ENCODE results near the gene ANTXR1. TPM values are rescaled to one million over a fixed set of nuclear protein-coding genes. Genes with fewer than 3 reads are reported as not detected.
A peak's percentile ranks its signal among the peaks of the same experiment; 100 is the strongest.

ANTXR1 gene
- total and polyA plus RNA-seq, 11 donors: 5.8 to 75.2 (median 23.3) TPM

DNA sequence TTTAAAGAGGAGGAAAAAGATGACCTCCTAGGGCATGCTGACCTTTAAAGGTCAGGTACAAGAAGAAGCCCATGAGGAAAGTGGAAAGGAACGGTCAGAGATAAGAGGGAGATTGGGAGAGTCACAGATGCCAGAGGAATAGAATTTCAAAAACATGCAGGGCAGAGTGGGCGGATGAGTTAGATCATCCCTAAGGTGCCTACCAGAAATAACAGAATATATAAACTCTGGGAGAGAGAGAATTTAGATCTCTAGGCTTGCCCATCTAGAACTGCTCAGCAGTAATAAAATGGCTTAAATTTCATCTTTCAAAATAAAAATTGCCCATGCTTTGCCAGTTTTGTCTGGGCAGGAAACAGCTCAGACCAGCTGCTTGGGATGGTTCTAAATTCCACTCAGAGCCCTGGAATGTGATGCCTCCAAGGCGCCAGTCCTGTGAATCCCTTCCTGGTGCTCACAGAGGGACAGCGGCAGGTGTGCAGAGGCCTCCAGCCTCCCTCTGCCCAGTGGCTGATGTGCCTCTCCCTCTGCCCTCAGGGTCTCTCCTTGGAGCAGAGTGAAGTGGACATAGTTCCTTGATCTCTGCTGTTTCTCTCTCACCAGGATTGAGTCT is 130.9 kb downstream of the ANTXR1 start:
- intact Hi-C loops (cut with DNase I): no loop called here
- H3K9me3 ChIP-seq: no peaks in the 10 kb centered on the region
- TF ChIP-seq, protein P1, sequence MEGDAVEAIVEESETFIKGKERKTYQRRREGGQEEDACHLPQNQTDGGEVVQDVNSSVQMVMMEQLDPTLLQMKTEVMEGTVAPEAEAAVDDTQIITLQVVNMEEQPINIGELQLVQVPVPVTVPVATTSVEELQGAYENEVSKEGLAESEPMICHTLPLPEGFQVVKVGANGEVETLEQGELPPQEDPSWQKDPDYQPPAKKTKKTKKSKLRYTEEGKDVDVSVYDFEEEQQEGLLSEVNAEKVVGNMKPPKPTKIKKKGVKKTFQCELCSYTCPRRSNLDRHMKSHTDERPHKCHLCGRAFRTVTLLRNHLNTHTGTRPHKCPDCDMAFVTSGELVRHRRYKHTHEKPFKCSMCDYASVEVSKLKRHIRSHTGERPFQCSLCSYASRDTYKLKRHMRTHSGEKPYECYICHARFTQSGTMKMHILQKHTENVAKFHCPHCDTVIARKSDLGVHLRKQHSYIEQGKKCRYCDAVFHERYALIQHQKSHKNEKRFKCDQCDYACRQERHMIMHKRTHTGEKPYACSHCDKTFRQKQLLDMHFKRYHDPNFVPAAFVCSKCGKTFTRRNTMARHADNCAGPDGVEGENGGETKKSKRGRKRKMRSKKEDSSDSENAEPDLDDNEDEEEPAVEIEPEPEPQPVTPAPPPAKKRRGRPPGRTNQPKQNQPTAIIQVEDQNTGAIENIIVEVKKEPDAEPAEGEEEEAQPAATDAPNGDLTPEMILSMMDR (IDR thresholded peaks at IDR 0.05): no peak
- no peak for TF ChIP-seq POLR2A (IDR thresholded peaks at IDR 0.05)
- H3K4me3 ChIP-seq: no peak overlapping the region
- H3K27me3 ChIP-seq: no peaks in the 10 kb centered on the region
- H3K27ac ChIP-seq: peak overlapping the region in 1 of 12 donors; percentile 7
- no peaks in the 10 kb centered on the region for H3K36me3 ChIP-seq
- 66 to 82% (median 78%) methylated on average over 2 to 4 of the region's 4 CpGs for WGBS, 4 donors
- ATAC-seq (no peak), DNase-seq (no peak)
- peaks cover 0 to 12% (median 0%) of the 10 kb centered on the region in 12 donors for H3K4me1 ChIP-seq

GRCh38 chr2:69145204-69145603 is 132.2 kb downstream of the ANTXR1 start:
- Histone ChIP-seq H3K27ac (peak overlapping the region in 1 of 12 donors; percentile 16), H3K36me3 (no peaks in the 10 kb centered on the region), H3K27me3 (no peaks in the 10 kb centered on the region), H3K9me3 (no peaks in the 10 kb centered on the region), H3K4me3 (no peak overlapping the region), H3K4me1 (peaks cover 0 to 21% (median 8%) of the 10 kb centered on the region in 12 donors)
- 82 to 89% (median 87%) methylated on average over 7 of the region's 7 CpGs for WGBS, 4 donors
- TF ChIP-seq, protein P1 (IDR thresholded peaks at IDR 0.05): no peak
- TF ChIP-seq POLR2A (IDR thresholded peaks at IDR 0.05): no peak
- ATAC-seq: no peak
- intact Hi-C loops (cut with DNase I): no loop called here
- peak in 1 of 5 donors; percentile 44 for DNase-seq

DNA sequence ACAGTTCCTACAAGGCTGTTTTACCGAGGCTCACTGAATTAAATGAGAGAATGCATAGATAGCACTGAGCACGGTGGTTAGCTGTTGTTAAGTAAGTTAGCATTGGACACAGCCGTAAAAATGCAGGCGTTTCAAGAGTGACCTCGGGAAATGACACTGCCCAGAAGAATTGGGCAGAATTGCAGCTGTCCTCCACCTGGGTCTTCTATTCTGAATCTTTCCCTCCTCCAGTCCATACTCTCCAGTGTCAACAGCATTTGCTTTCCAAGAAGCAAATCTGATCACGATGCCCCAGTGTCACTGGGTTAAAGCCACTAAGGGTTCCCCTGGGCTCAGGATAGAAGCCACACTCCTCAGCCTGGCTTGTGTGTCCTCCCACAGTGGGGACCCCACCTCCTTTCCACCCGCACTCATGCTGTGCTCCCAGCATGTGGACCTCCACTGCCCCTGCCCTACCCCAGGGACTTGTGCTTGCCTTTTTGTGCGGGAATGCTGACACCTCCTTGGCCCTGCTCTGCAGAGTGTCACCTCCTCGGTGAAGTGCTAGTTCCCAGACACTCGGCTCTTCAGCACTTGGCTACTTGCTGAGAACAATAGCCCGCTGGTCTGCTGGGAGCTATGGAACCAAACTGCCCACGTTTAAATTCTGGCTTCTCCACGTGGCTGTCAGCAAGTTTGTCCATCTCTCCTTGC is 135.0 kb downstream of the ANTXR1 start:
- ATAC-seq (peak in 2 of 4 donors; percentile 9 to 23), DNase-seq (no peak)
- Histone ChIP-seq H3K27me3 (no peaks in the 10 kb centered on the region), H3K9me3 (no peaks in the 10 kb centered on the region), H3K27ac (no peak overlapping the region), H3K36me3 (no peaks in the 10 kb centered on the region), H3K4me1 (peaks cover 0 to 43% (median 15%) of the 10 kb centered on the region in 12 donors), H3K4me3 (no peak overlapping the region)
- WGBS, 4 donors: 54 to 57% (median 56%) methylated on average over 13 of the region's 13 CpGs
- no peak for TF ChIP-seq POLR2A (IDR thresholded peaks at IDR 0.05)
- TF ChIP-seq, protein P1 (IDR thresholded peaks at IDR 0.05): no peak
- intact Hi-C loops (cut with DNase I): no loop called here

DNA sequence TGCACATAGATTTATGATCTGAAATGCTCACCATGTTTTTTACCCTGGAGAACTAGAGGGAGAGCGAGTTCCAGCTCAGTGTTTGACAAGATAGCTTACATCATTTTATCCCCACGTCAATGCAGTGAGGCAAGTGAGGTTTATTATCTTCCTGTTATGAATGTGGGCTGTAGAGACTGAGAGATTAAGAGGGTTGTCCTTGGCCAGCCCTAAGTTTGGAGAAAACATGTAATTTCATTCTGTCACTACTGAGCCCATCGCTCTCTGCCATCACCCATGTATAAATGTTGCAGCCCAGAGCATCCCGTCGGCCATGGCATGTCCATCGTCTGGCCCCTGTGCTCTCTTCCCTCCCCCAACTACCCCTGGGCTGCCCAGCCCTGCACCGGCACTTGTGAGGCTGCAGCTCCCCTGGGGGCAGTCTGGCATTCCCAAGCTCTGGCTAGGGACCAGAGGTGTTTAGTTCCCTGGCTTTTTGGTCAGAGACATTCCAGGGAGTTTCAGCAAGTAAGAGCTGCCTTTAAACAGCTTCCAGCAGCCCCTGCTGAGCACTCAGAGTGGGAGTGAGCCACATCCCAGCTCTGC is 136.7 kb downstream of the ANTXR1 start:
- WGBS, 4 donors: 35 to 69% (median 40%) methylated on average over 3 to 7 of the region's 7 CpGs
- H3K4me1 ChIP-seq: peaks cover 0 to 54% (median 28%) of the 10 kb centered on the region in 12 donors
- H3K27ac ChIP-seq: peak overlapping the region in 7 of 12 donors; percentile 1 to 74 (median 60)
- no peaks in the 10 kb centered on the region for H3K36me3 ChIP-seq
- H3K9me3 ChIP-seq: no peaks in the 10 kb centered on the region
- TF ChIP-seq POLR2A (IDR thresholded peaks at IDR 0.05): no peak
- TF ChIP-seq, protein P1 (IDR thresholded peaks at IDR 0.05): no peak
- DNase-seq: peak in 4 of 5 donors; percentile 32 to 53 (median 37)
- no peak overlapping the region for H3K4me3 ChIP-seq
- peak in 3 of 4 donors; percentile 45 to 66 (median 60) for ATAC-seq
- H3K27me3 ChIP-seq: no peaks in the 10 kb centered on the region
- intact Hi-C loops (cut with DNase I): loop anchor here in 1 of 10 donors (5.0 kb wide), 1 partner anchor 158 kb away; no protein-coding TSS in a partner anchor
